ENCODE measurements around the gene GIPC1.

The GIPC1 gene

GRCh38 chr19:14479975-14480699 lies 15.8 kb downstream of the GIPC1 start:
- no peak for DNase-seq (ENCODE audit: low spot score)
- peak overlapping the region; percentile 53 for H3K27ac ChIP-seq
- POLR2A ChIA-PET (ENCODE audit: low non-redundant PET): no interaction called here
- TF ChIP-seq CTCF (conservative IDR thresholded peaks at IDR 0.05; ENCODE audit: low read depth): peak; percentile 96
- CTCF ChIA-PET: interaction anchor here (0.6 to 1.7 kb wide), 15 partner anchors 10 to 431 kb away, joined by 3 to 7 read pairs (median 3); partner anchors contain the start of gene DNAJB1

- peak overlapping the region; percentile 53 for H3K27ac ChIP-seq
- DNase-seq (ENCODE audit: low spot score): no peak
- CTCF ChIA-PET: interaction anchor here (0.6 to 1.7 kb wide), 7 partner anchors 11 to 343 kb away, joined by 3 to 7 read pairs (median 3); no protein-coding TSS in a partner anchor
- no peak for TF ChIP-seq CTCF (conservative IDR thresholded peaks at IDR 0.05; ENCODE audit: low read depth)
- POLR2A ChIA-PET (ENCODE audit: low non-redundant PET): no interaction called here
Measured at GRCh38 chr19:14479309-14479974, 16.5 kb downstream of the GIPC1 start.

GRCh38 chr19:14478113-14478545 lies 17.8 kb downstream of the GIPC1 start:
- no peak for DNase-seq (ENCODE audit: low spot score)
- no peak for TF ChIP-seq CTCF (conservative IDR thresholded peaks at IDR 0.05; ENCODE audit: low read depth)
- ChIA-PET CTCF (interaction anchor here (0.5 to 1.0 kb wide), 4 partner anchors 12 to 1393 kb away, joined by 3 read pairs; partner anchors contain the start of gene NDUFB7), POLR2A (ENCODE audit: low non-redundant PET) (no interaction called here)
- peak overlapping the region; percentile 78 for H3K27ac ChIP-seq

- POLR2A ChIA-PET (ENCODE audit: low non-redundant PET): no interaction called here
- CTCF ChIA-PET: interaction anchor here (0.5 to 1.0 kb wide), 6 partner anchors 12 to 1393 kb away, joined by 3 read pairs; partner anchors contain the start of gene NDUFB7
- no peak for TF ChIP-seq CTCF (conservative IDR thresholded peaks at IDR 0.05; ENCODE audit: low read depth)
- DNase-seq (ENCODE audit: low spot score): no peak
- H3K27ac ChIP-seq: peak overlapping the region; percentile 78
Measured at GRCh38 chr19:14477418-14478112, 18.4 kb downstream of the GIPC1 start.

- H3K27ac ChIP-seq: peak overlapping the region; percentile 78
- TF ChIP-seq CTCF (conservative IDR thresholded peaks at IDR 0.05; ENCODE audit: low read depth): no peak
- POLR2A ChIA-PET (ENCODE audit: low non-redundant PET): no interaction called here
- CTCF ChIA-PET: interaction anchor here (0.7 kb wide), 3 partner anchors 15 to 597 kb away, joined by 3 read pairs; no protein-coding TSS in a partner anchor
- peak; percentile 88 for DNase-seq (ENCODE audit: low spot score)
Measured at GRCh38 chr19:14476673-14477401, 19.1 kb downstream of the GIPC1 start.

Data from RWPE1 (cell line).